GM18520 (cell line): Measurements from ENCODE around the gene GLRA3.
A peak's percentile ranks its signal among the peaks of the same experiment; 100 is the strongest.
"Not testable (repeated sequence)": the region's sequence is repeated elsewhere in the genome, so short reads cannot be mapped to it uniquely, and the experiment has no call there.

ENCODE experiments used
- ATAC-seq: cut with Tn5 transposase; IDR thresholded peaks from one replicate; pipeline ENCODE4 v1.9.1; 2021; ENCODE audit not compliant: unreplicated experiment

Gene GLRA3

GRCh38 chr4:174828845-174829701 is at the start of gene GLRA3:
GLRA3 (minus strand) TSS chr4:174829247; CDS start chr4:174828811, 436 bp downstream.
- peak; percentile 69 for ATAC-seq

GRCh38 chr4:174874898-174875297 is 45.9 kb upstream of the GLRA3 start:
- no peak for ATAC-seq

DNA sequence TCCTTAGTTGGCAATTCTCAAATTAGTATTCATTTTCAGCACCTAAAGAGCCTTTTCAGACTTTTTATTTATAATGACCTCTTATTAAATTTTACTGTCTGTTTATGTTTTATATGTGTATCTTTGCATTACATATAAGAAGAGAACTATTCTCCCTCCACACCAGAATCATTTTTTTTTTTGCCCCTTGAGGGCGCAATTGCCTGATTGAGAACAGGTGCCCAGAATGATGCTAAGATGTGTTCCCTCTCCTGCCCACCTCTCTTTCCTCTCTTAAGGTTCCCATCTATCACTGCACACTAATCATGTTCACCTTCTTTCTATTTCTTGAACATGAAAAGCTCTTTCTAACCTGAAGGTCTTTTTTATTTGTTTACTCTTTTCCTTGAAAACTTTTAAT is 44.9 kb upstream of the GLRA3 start:
- peak; percentile 47 for ATAC-seq

- ATAC-seq = not testable (repeated sequence)
Observed at GRCh38 chr4:174873146-174873545, 44.1 kb upstream of the GLRA3 start.

DNA sequence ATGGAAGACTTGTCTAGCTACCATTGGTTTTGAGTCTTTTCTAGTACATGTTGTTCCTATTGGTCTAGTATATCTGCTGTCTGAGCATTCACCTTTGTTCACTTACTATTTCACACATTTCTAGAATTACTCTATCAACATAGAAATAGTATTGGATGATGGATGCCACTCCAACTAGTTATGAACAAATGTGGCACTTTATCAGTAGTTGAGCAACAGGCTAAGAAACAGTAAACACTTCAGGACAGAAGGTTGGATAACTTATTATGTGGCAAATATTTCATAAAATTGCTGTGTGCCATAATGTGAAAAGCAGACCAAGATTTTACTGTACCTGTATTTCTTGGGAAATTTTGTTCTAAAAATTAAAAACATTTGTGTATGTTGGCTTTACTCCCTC is 42.4 kb upstream of the GLRA3 start:
- no peak for ATAC-seq

DNA sequence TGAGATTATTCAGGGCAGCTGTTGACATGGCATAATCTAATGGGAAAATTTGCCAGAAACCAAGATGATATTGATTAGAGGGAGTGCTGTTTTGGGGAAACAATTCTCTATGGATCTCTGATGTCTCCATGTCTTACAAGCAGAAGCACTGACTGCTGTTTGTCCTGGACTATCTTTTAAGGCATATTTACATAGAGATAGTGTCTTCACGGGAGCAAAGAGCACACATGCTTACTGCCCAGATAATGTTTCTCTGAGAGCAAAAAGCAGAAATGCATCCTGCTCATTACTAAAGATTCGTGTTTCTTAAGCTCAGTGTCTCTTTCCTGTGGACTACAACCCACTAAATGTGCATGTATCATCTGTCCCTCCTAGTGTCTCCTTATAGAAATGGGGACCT is 41.3 kb upstream of the GLRA3 start:
- no peak for ATAC-seq

GRCh38 chr4:174869339-174869738 is 40.3 kb upstream of the GLRA3 start:
- no peak for ATAC-seq

GRCh38 chr4:174867903-174868302 is 38.9 kb upstream of the GLRA3 start:
- no peak for ATAC-seq

- ATAC-seq = no peak
Observed at GRCh38 chr4:174865418-174865985, 36.5 kb upstream of the GLRA3 start.

DNA sequence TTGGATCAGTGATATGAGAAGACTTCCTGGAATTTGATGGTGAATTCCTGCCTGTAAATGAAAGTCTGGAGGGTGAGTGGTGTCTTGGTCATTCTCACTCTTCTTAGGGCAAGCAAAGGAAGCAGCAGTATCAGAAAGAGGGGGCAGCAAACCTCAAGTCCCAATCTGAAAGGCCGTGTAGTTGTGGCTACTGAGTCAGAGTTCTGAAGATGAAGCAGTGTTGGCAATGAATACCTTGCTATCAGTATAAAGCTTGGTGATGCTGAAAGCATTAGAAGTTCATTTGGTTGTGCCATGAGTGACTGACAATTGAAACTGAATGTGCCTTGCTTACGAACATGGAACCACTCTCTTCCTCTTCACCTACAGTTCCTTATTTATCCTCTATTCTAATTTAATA is 35.0 kb upstream of the GLRA3 start:
- no peak for ATAC-seq

DNA sequence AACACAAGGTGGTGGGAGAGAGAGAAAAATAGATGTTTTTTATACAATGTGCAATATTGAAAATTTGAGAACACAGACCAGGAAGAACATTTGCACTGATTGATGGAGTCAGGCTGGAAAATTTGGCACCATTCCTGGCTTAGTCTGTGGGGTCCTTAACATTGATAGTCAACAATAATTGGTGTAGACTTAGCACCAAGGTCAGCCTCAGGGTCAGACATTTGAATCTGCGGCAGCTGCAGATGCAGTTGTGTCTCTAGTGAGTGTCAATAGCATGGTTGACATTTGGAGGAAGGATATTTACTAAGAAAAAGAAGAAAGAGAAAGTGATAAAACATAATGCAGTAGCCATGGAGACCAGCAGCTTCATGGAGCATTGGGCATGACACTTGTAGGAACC is 31.5 kb upstream of the GLRA3 start:
- no peak for ATAC-seq

DNA sequence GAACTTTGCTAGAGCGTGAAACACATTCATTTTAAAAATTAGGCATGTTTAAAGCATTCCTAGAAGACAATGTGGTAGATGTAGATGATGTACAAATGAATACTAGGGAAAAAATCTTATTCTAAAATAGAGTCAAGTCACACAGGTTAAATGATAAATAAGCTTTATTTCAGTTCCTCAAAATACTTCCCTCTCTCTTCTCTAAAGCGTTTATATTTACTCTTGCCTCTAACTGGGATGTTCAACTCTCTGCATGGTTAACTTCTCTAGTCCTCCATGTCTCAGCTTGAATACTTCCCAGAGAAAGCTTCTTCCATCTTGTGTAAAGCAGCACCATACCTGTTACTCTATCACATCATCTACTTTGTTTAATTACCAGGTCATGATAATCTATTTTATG is 30.9 kb upstream of the GLRA3 start:
- no peak for ATAC-seq

DNA sequence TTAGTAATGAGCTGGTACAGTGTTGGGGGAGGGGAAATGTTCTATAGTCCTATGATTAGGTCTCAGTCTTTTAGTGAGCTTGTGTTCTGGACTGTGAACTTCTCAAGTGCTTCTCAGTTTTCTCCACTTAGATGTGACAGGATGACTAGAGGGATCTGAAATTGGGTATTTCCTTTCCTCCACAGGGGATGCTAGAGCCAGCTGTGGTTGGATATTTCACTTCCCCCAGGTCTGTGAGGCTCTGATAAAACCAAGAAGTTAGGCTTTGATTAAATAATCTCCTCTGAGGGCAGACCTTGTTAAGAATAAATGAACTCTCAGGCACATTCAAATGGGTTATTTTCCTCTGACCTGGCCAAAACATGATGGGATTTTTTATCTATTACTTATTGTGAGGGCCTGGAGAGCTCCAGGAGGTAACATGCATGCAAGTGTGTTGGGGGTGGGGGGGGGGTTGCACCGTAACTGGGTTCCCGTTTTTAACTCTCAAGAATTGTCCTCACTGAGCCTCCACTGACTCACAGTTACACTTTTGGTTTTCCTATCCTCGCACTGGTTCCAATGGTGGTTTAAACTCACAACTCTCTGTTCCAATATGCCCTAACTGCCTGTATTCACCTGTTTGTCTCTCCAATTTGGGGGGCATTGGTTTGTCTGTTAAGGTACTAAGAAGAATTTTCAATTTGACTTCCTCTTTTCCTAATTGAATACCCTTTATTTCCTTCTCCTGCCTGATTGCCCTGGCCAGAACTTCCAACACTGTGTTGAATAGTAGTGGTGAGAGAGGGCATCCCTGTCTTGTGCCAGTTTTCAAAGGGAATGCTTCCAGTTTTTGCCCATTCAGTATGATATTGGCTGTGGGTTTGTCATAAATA is 28.1 kb upstream of the GLRA3 start:
- ATAC-seq = no peak

GRCh38 chr4:174855050-174855449 is 26.0 kb upstream of the GLRA3 start:
- no peak for ATAC-seq

DNA sequence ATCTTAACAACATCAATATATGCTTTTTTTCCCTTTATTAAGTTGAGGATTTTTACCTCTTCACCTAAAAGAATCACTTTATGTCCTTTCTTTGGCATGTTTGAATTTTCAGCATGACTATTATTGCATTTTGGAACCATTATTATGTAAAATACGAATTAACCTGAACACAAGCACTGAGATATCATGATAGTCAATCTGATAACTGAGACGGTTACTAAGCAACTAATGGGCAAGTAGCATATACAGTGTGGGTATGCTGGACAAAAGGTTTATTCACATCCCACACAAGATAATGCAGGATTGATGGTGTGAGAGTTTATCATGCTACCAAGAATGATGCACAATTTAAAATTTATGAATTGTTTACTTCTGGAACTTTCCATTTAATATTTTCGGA is 24.6 kb upstream of the GLRA3 start:
- no peak for ATAC-seq

DNA sequence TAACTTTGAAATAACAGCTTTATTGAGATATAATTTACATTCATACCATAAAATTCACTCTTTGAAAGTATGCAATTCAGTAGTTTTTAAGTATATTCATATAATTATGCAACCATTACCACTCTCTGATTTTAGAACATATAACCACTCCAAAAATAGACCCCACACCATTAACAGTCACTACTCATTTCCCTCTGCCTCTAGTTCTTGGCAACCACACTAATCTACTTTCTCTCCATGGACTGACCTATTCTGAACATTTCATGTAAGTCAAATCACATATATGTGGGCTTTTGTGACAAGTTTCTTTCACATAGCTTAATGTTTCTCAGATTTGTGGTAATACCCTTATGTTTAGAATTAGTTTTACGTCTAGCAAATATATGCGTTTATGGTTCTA is 19.5 kb upstream of the GLRA3 start:
- ATAC-seq = no peak

- no peak for ATAC-seq
Observed at GRCh38 chr4:174847801-174848427, 18.9 kb upstream of the GLRA3 start.

GRCh38 chr4:174835536-174835935 is 6.5 kb upstream of the GLRA3 start:
- no peak for ATAC-seq

- ATAC-seq = no peak
Observed at GRCh38 chr4:174834477-174834876, 5.4 kb upstream of the GLRA3 start.

- ATAC-seq = no peak
Observed at GRCh38 chr4:174826660-174827059, 2.4 kb downstream of the GLRA3 start.

GRCh38 chr4:174815282-174815681 is 13.8 kb downstream of the GLRA3 start:
- ATAC-seq = no peak
